Panc1 (cell line): ENCODE measurements around the gene LVRN. TPM values are rescaled to one million over a fixed set of nuclear protein-coding genes. Genes with fewer than 3 reads are reported as not detected.

ENCODE experiments used
- ATAC-seq: fragments of 200-7000 bp; cut with Tn5 transposase; 2 replicates; pipeline ENCODE4 v1.9.1; 2020; ENCODE audit warnings: mild to moderate bottlenecking, moderate library complexity
- BruUV-seq: library from RNA; stranded (reverse); fragments of 400-500 nt; replicated peaks from 2 replicates; lab custom pipeline; 2021; lab: Mats Ljungman, UMichigan
- CTCF ChIA-PET: fragments of 300-600 bp; sonication (Branson Sonifier 250); formaldehyde crosslinking; loops from one replicate; lab custom pipeline; 2022; ENCODE audit warnings: antibody characterized with exemption; lab: Charles Lee
- POLR2A ChIA-PET: fragments of 300-600 bp; sonication (Branson Sonifier 250); formaldehyde crosslinking; loops from one replicate; lab custom pipeline; 2022; ENCODE audit warnings: antibody characterized with exemption; lab: Charles Lee
- DNase-seq: peaks from one replicate; pipeline ENCODE4 v3.0.0-alpha.2; 2010; ENCODE audit warnings: low read depth, low spot score
- H3K27ac ChIP-seq: 2 replicates; pipeline ENCODE4 v1.5.1; 2011; ENCODE audit warnings: mild to moderate bottlenecking, low read length, inconsistent platforms
- H3K27me3 ChIP-seq: fragments of 200-500 bp; sonication (Bioruptor generic); 2 replicates; pipeline ENCODE4 v1.6.0; 2014; ENCODE audit warnings: low read length, inconsistent platforms; ENCODE audit not compliant: control insufficient read depth, insufficient read depth
- H3K36me3 ChIP-seq: fragments of 200-500 bp; sonication (Bioruptor generic); 2 replicates; pipeline ENCODE4 v1.5.1; 2014; ENCODE audit warnings: inconsistent platforms, mild to moderate bottlenecking, low read length, moderate library complexity; ENCODE audit not compliant: control insufficient read depth, insufficient read depth
- H3K4me1 ChIP-seq: 2 replicates; pipeline ENCODE4 v1.5.1; 2011; ENCODE audit warnings: inconsistent platforms, mild to moderate bottlenecking, low read length, moderate library complexity; ENCODE audit not compliant: control insufficient read depth, insufficient read depth
- H3K4me3 ChIP-seq, 2 experiments: 2 replicates each; pipeline ENCODE4 v1.5.1; 2011 to 2012; ENCODE audit warnings: low read depth in 2 of 2, low read length in 2 of 2, mild to moderate bottlenecking in 2 of 2, inconsistent platforms in 1 of 2, moderate library complexity in 1 of 2
- H3K9me3 ChIP-seq: fragments of 200-500 bp; sonication (Bioruptor generic); 2 replicates; pipeline ENCODE4 v1.5.1; 2014; ENCODE audit warnings: low read depth, mild to moderate bottlenecking, inconsistent platforms, low read length, moderate library complexity; ENCODE audit not compliant: control insufficient read depth, insufficient read depth
- POLR2AphosphoS5 ChIP-seq: IDR thresholded peaks from 2 replicates; pipeline ENCODE4 v1.6.1; 2012; ENCODE audit warnings: mild to moderate bottlenecking, low read depth, low read length, moderate library complexity
- SIN3A ChIP-seq: IDR thresholded peaks from 2 replicates; pipeline ENCODE4 v1.6.1; 2012; ENCODE audit warnings: low read depth, mild to moderate bottlenecking, low read length, moderate library complexity, borderline replicate concordance; ENCODE audit not compliant: insufficient read depth
- TCF7L2 ChIP-seq: IDR thresholded peaks from 2 replicates; pipeline ENCODE4 v1.6.1; 2011; ENCODE audit warnings: mild to moderate bottlenecking, low read depth, low read length, inconsistent platforms
- in situ Hi-C: cut with HindIII; loops from 2 replicates; pipeline ENCODE4 v1.10.0; 2016; ENCODE audit warnings: low sequenced_read_pairs, low pct_unique_long_range_greater_than_20kb
- intact Hi-C: fragments of 100-400 bp; cut with micrococcal nuclease; formaldehyde crosslinking; loops from one replicate; pipeline ENCODE4 v1.10.0; 2022; ENCODE audit not compliant: unreplicated experiment
- total RNA-seq: library from RNA; stranded (reverse); gene quantifications from one replicate; pipeline ENCODE4 v1.2.1, GENCODE V29; 2021; ENCODE audit not compliant: unreplicated experiment
- TF ChIP-seq, protein P1 (sequence below), 2 experiments: IDR thresholded peaks; 2 replicates each; pipeline ENCODE4 v1.6.1; 2011 to 2012; ENCODE audit warnings: low read depth in 2 of 2, control low read depth in 1 of 2, low read length in 1 of 2, mild to moderate bottlenecking in 1 of 2, moderate library complexity in 1 of 2; ENCODE audit not compliant: insufficient read depth in 1 of 2
- TF ChIP-seq, protein P2 (sequence below): fragments of 450-650 bp; IDR thresholded peaks from 2 replicates; pipeline ENCODE4 v1.5.1; 2017; ENCODE audit warnings: mild to moderate bottlenecking

Gene LVRN
- total RNA-seq, 1 experiment from 2014 or later: 0.08 TPM

GRCh38 chr5:115948091-115948534 is 14.2 kb upstream of the LVRN start:
- no peaks in the 10 kb centered on the region for H3K4me1 ChIP-seq
- DNase-seq (no peak), ATAC-seq (no peak)
- no peak overlapping the region for H3K4me3 ChIP-seq
- H3K9me3 ChIP-seq: no peaks in the 10 kb centered on the region
- BruUV-seq: no TSS peak
- POLR2A ChIA-PET: no interaction called here
- TF ChIP-seq, protein P1, sequence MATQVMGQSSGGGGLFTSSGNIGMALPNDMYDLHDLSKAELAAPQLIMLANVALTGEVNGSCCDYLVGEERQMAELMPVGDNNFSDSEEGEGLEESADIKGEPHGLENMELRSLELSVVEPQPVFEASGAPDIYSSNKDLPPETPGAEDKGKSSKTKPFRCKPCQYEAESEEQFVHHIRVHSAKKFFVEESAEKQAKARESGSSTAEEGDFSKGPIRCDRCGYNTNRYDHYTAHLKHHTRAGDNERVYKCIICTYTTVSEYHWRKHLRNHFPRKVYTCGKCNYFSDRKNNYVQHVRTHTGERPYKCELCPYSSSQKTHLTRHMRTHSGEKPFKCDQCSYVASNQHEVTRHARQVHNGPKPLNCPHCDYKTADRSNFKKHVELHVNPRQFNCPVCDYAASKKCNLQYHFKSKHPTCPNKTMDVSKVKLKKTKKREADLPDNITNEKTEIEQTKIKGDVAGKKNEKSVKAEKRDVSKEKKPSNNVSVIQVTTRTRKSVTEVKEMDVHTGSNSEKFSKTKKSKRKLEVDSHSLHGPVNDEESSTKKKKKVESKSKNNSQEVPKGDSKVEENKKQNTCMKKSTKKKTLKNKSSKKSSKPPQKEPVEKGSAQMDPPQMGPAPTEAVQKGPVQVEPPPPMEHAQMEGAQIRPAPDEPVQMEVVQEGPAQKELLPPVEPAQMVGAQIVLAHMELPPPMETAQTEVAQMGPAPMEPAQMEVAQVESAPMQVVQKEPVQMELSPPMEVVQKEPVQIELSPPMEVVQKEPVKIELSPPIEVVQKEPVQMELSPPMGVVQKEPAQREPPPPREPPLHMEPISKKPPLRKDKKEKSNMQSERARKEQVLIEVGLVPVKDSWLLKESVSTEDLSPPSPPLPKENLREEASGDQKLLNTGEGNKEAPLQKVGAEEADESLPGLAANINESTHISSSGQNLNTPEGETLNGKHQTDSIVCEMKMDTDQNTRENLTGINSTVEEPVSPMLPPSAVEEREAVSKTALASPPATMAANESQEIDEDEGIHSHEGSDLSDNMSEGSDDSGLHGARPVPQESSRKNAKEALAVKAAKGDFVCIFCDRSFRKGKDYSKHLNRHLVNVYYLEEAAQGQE (IDR thresholded peaks at IDR 0.05; ENCODE audit: insufficient read depth in 1 of 2, low read depth in 2 of 2, low read length in 1 of 2): no peak
- no peak for TF ChIP-seq TCF7L2
- TF ChIP-seq POLR2AphosphoS5: no peak
- TF ChIP-seq, protein P2, sequence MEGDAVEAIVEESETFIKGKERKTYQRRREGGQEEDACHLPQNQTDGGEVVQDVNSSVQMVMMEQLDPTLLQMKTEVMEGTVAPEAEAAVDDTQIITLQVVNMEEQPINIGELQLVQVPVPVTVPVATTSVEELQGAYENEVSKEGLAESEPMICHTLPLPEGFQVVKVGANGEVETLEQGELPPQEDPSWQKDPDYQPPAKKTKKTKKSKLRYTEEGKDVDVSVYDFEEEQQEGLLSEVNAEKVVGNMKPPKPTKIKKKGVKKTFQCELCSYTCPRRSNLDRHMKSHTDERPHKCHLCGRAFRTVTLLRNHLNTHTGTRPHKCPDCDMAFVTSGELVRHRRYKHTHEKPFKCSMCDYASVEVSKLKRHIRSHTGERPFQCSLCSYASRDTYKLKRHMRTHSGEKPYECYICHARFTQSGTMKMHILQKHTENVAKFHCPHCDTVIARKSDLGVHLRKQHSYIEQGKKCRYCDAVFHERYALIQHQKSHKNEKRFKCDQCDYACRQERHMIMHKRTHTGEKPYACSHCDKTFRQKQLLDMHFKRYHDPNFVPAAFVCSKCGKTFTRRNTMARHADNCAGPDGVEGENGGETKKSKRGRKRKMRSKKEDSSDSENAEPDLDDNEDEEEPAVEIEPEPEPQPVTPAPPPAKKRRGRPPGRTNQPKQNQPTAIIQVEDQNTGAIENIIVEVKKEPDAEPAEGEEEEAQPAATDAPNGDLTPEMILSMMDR: no peak
- TF ChIP-seq SIN3A: no peak
- in situ Hi-C loops: no loop called here
- no peaks in the 10 kb centered on the region for H3K27me3 ChIP-seq
- CTCF ChIA-PET: no interaction called here
- no peak overlapping the region for H3K27ac ChIP-seq
- no peaks in the 10 kb centered on the region for H3K36me3 ChIP-seq
- intact Hi-C loops: no loop called here

- H3K36me3 ChIP-seq: no peaks in the 10 kb centered on the region
- ChIA-PET CTCF (no interaction called here), POLR2A (no interaction called here)
- intact Hi-C loops (no loop called here), in situ Hi-C loops (no loop called here)
- no peaks in the 10 kb centered on the region for H3K27me3 ChIP-seq
- no peak overlapping the region for H3K4me3 ChIP-seq
- DNase-seq (no peak), ATAC-seq (no peak)
- H3K27ac ChIP-seq: no peak overlapping the region
- no peaks in the 10 kb centered on the region for H3K4me1 ChIP-seq
- TF ChIP-seq, protein P1 (IDR thresholded peaks at IDR 0.05; ENCODE audit: insufficient read depth in 1 of 2, low read depth in 2 of 2, low read length in 1 of 2): no peak
- TF ChIP-seq, protein P2: no peak
- H3K9me3 ChIP-seq: no peaks in the 10 kb centered on the region
- BruUV-seq: no TSS peak
These were observed 13.2 kb upstream of the LVRN start for GRCh38 chr5:115949096-115949495.
